Endodermal cell (in vitro differentiated cells): ENCODE results near the gene SCIN. TPM values are rescaled to one million over a fixed set of nuclear protein-coding genes. Genes with fewer than 3 reads are reported as not detected.

ENCODE experiments used
- DNase-seq: peaks from one replicate; pipeline ENCODE4 v3.0.0-alpha.2; 2017
- H3K27ac ChIP-seq: 2 replicates; pipeline ENCODE4 v1.5.1; 2013; ENCODE audit warnings: mild to moderate bottlenecking, low read depth, low read length, moderate library complexity
- H3K27me3 ChIP-seq: 2 replicates; pipeline ENCODE4 v1.6.1; 2013; ENCODE audit warnings: mild to moderate bottlenecking, low read length, moderate library complexity; ENCODE audit not compliant: insufficient read depth, control insufficient read depth, poor library complexity, severe bottlenecking
- H3K36me3 ChIP-seq: 2 replicates; pipeline ENCODE4 v1.7.0; 2013; ENCODE audit warnings: mild to moderate bottlenecking, low read length, moderate library complexity; ENCODE audit not compliant: control insufficient read depth, insufficient read depth
- H3K4me1 ChIP-seq: one replicate; pipeline ENCODE4 v1.7.0; 2013; ENCODE audit warnings: low read length; ENCODE audit not compliant: control insufficient read depth, insufficient read depth
- H3K4me3 ChIP-seq: 2 replicates; pipeline ENCODE4 v1.5.1; 2013; ENCODE audit warnings: mild to moderate bottlenecking, low read length, moderate library complexity
- H3K9ac ChIP-seq: 2 replicates; pipeline ENCODE4 v1.6.1; 2013; ENCODE audit warnings: mild to moderate bottlenecking, low read length, moderate library complexity; ENCODE audit not compliant: poor library complexity, severe bottlenecking; ENCODE audit errors: extremely low read depth
- H3K9me3 ChIP-seq: 2 replicates; pipeline ENCODE4 v1.6.1; 2013; ENCODE audit warnings: mild to moderate bottlenecking, low read length, moderate library complexity; ENCODE audit not compliant: control insufficient read depth
- H3K27ac Mint-ChIP-seq: 2 replicates; pipeline ENCODE4 v1.8.0; 2020; ENCODE audit warnings: mixed read lengths
- H3K27me3 Mint-ChIP-seq: 2 replicates; pipeline ENCODE4 v1.8.0; 2021; ENCODE audit warnings: mild to moderate bottlenecking, mixed read lengths; ENCODE audit not compliant: insufficient read depth
- H3K36me3 Mint-ChIP-seq: 2 replicates; pipeline ENCODE4 v1.8.0; 2020; ENCODE audit warnings: low read depth, mixed read lengths
- H3K4me1 Mint-ChIP-seq: 2 replicates; pipeline ENCODE4 v1.8.0; 2020; ENCODE audit warnings: mixed read lengths
- H3K4me3 Mint-ChIP-seq: 2 replicates; pipeline ENCODE4 v1.8.0; 2020; ENCODE audit warnings: mild to moderate bottlenecking, moderate library complexity, mixed read lengths
- H3K9me3 Mint-ChIP-seq: 2 replicates; pipeline ENCODE4 v1.8.0; 2020; ENCODE audit warnings: mild to moderate bottlenecking, mixed read lengths
- WGBS, 2 experiments: methylation state at CpG; one replicate each; pipeline versions ENCODE4 v1.1.5 to v1.1.7; 2013; ENCODE audit warnings: missing lambda C conversion rate in 2 of 2, mixed read lengths in 1 of 2; ENCODE audit not compliant: insufficient coverage in 1 of 2, insufficient read length in 1 of 2; 5-methylcytosine and 5-hydroxymethylcytosine counted together
- total RNA-seq, 2 donors: library from RNA; stranded (reverse); fragmentation: NEBNext Ultra II Directional in 1 of 2; extraction: Animal tissue kit (Norgen Biotek cat#: 25700) in 1 of 2; gene quantifications; 2 replicates in 1 of 2; 3 replicates in 1 of 2; pipeline ENCODE4 v1.2.1, GENCODE V29; 2021
- TF ChIP-seq, protein P1 (sequence below): fragments of 200-600 bp; sonication (generic); conservative IDR thresholded peaks from 2 replicates; pipeline ENCODE4 v1.5.0; 2021; ENCODE audit warnings: antibody characterized with exemption, mild to moderate bottlenecking

The SCIN gene
- total RNA-seq, 2 donors from 2014 or later, result 0.15 TPM; not detected in 1

DNA sequence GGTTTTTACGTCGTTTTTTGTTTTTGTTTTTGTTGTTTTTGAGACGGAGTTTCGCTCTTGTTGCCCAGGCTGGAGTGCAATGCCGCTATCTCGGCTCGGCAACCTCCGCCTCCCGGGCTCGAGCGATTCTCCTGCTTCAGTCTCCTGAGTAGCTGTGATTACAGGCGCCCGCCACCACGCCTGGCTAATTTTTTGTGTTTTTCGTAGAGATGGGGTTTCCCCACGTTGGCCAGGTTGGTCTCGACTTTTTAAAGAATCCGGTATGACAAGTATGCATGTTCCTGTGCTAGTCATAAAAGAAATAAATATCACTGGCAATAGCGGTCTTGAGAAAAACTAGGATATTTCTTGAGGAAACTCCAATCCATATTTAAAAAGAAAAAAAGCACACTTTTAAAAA, 114.2 kb downstream of the SCIN start:
- TF ChIP-seq, protein P1, sequence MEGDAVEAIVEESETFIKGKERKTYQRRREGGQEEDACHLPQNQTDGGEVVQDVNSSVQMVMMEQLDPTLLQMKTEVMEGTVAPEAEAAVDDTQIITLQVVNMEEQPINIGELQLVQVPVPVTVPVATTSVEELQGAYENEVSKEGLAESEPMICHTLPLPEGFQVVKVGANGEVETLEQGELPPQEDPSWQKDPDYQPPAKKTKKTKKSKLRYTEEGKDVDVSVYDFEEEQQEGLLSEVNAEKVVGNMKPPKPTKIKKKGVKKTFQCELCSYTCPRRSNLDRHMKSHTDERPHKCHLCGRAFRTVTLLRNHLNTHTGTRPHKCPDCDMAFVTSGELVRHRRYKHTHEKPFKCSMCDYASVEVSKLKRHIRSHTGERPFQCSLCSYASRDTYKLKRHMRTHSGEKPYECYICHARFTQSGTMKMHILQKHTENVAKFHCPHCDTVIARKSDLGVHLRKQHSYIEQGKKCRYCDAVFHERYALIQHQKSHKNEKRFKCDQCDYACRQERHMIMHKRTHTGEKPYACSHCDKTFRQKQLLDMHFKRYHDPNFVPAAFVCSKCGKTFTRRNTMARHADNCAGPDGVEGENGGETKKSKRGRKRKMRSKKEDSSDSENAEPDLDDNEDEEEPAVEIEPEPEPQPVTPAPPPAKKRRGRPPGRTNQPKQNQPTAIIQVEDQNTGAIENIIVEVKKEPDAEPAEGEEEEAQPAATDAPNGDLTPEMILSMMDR, result no peak
- DNase-seq, result no peak
- peaks cover 32% of the 10 kb centered on the region for H3K4me1 Mint-ChIP-seq
- H3K27me3 ChIP-seq, result no peaks in the 10 kb centered on the region
- no peak overlapping the region for H3K4me3 Mint-ChIP-seq
- H3K27ac Mint-ChIP-seq, result no peak overlapping the region
- no peaks in the 10 kb centered on the region for H3K9me3 ChIP-seq
- no peak overlapping the region for H3K27ac ChIP-seq
- H3K36me3 ChIP-seq, result no peaks in the 10 kb centered on the region
- peaks cover 3% of the 10 kb centered on the region for H3K36me3 Mint-ChIP-seq
- H3K4me1 ChIP-seq, result peaks cover 2% of the 10 kb centered on the region
- H3K9me3 Mint-ChIP-seq, result no peaks in the 10 kb centered on the region
- H3K27me3 Mint-ChIP-seq, result no peaks in the 10 kb centered on the region
- H3K9ac ChIP-seq, result no peak overlapping the region
- no peak overlapping the region for H3K4me3 ChIP-seq
- WGBS, 2 experiments, result 89 to 93% methylated on average over 19 of the region's 19 CpGs

DNA sequence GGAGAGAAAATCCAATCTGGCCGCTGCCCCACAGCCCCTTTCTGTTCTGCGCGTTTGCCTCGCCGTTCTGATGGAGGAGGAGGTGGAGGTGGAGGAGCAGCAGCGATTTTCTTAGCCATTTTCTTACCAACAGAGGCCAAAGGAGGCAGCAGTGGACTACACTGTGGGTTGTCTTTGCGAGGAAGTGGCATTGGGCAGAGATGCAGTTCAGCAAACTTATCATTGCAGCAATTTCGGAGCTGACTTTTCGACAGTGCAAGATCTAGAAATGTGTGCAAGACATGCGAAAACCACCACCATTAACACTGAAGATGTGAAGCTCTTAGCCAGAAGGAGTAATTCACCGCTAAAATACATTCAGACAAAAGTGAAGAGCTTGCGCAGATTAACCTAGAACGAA, 115.0 kb downstream of the SCIN start:
- 79 to 95% methylated on average over 9 to 13 of the region's 13 CpGs for WGBS, 2 experiments
- TF ChIP-seq, protein P1, result peak; percentile 78
- Mint-ChIP-seq H3K27me3 (no peaks in the 10 kb centered on the region), H3K9me3 (no peaks in the 10 kb centered on the region), H3K4me1 (peaks cover 37% of the 10 kb centered on the region), H3K36me3 (peaks cover 3% of the 10 kb centered on the region), H3K4me3 (peak overlapping the region; percentile 76), H3K27ac (peak overlapping the region; percentile 16)
- Histone ChIP-seq H3K27me3 (no peaks in the 10 kb centered on the region), H3K36me3 (no peaks in the 10 kb centered on the region), H3K9me3 (no peaks in the 10 kb centered on the region), H3K4me1 (peaks cover 2% of the 10 kb centered on the region), H3K9ac (no peak overlapping the region), H3K4me3 (no peak overlapping the region), H3K27ac (no peak overlapping the region)
- DNase-seq, result peak; percentile 84

DNA sequence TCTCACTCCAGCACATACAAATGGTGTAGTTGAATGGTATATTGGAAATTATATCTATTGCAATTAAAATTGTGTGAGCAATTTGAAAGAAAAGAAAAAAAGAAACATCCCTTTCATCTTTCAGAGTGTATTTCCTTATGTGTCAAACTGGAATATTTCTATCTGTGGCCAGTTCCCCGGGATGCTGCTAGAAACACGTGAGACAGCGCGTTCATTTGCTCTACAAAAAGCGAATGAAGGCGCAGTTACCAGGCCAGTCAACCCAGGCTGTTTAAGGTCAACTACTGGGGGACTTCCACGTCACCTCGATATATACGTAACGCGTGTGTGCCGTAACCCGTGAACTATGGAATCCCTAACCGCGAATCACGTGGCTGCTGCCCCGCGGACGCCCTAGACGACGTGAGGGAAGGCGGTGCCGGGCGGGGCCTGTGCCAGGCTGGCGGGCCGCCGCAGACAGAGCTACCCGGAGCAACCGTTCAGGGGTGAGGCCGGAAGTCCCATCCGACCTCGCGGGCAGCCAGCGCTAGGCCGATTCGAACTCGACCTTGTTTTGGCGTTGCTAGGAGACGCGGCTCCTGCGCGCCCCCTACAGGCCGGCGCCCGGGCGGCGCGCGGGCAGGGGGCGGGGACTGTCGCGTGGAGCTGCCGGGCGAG, 115.8 kb downstream of the SCIN start:
- Mint-ChIP-seq H3K9me3 (no peaks in the 10 kb centered on the region), H3K27ac (peak overlapping the region; percentile 93), H3K4me3 (peak overlapping the region; percentile 76), H3K27me3 (no peaks in the 10 kb centered on the region), H3K36me3 (peaks cover 3% of the 10 kb centered on the region), H3K4me1 (peaks cover 29% of the 10 kb centered on the region)
- H3K27ac ChIP-seq, result peak overlapping the region; percentile 75
- TF ChIP-seq, protein P1, result peak; percentile 98
- no peaks in the 10 kb centered on the region for H3K9me3 ChIP-seq
- no peaks in the 10 kb centered on the region for H3K36me3 ChIP-seq
- WGBS, 2 experiments, result 24 to 63% methylated on average over 26 to 54 of the region's 54 CpGs
- no peaks in the 10 kb centered on the region for H3K27me3 ChIP-seq
- H3K4me1 ChIP-seq, result peaks cover 2% of the 10 kb centered on the region
- peak overlapping the region; percentile 94 for H3K4me3 ChIP-seq
- peak overlapping the region; percentile 70 for H3K9ac ChIP-seq
- peak; percentile 98 for DNase-seq
